ENCODE data around the gene DPP10.

The DPP10 gene

GRCh38 chr2:115738111-115738510 lies 1295.7 kb downstream of the DPP10 start:
- no peak for DNase-seq (ENCODE audit: low spot score)

DNA sequence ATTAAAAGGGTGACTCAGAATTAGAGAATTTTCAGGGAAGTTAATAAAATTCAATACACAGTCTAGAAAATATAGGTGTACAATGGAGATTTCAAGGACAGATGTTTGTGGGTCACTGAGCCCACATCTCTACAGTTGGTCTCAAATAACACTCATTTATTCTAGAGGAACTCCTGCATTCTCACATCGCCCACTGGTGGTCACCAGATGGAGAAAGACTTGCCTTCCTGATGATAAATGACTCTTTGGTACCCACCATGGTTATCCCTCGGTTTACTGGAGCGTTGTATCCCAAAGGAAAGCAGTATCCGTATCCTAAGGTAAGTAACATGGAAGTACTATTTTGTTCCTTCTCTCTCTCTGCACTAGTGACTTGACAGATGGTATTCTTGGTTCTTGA lies 1297.1 kb downstream of the DPP10 start:
- DNase-seq (ENCODE audit: low spot score) = no peak

- DNase-seq (ENCODE audit: low spot score) = no peak
Measured at GRCh38 chr2:115746151-115746550, 1303.7 kb downstream of the DPP10 start.

- no peak for DNase-seq (ENCODE audit: low spot score)
Measured at GRCh38 chr2:115757286-115757685, 1314.8 kb downstream of the DPP10 start.

DNA sequence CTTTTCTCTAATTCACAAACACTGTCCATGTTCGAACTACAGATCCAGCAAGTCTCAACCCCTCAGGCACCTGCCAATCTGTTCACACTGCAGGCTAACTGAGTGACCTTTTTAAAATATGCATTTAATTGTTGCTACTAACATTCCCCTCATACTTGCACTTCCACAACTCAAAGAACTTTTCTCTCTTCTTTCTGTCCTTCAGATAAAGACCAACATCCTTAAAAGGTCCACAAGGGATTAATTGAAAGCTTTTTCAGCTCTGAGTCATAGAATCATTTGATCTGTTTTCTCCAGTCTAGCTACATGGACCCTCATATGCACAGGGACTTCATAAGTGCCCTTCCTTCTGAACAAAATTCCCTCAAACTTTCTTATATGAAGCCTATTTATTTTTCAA lies 1321.2 kb downstream of the DPP10 start:
- no peak for DNase-seq (ENCODE audit: low spot score)

GRCh38 chr2:115771516-115771915 lies 1329.1 kb downstream of the DPP10 start:
- no peak for DNase-seq (ENCODE audit: low spot score)

DNA sequence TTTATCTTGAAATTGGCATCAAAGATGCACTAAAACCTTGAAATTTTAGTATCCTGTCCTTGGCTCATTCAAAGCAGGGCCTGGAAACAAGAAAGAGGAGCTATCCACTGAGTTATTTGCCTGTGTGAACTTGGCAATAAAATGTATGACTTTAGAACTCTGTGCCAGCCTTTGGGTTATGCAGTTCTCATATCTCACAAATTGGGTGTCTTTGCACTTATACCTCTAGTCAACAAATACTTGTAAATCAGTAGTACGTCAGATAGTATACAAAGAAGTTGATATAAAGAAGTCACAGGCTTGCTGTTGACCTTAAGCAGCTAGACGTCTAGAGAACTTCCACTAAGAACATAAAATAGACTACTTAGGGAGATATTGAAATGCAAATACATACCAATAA lies 1331.9 kb downstream of the DPP10 start:
- no peak for DNase-seq (ENCODE audit: low spot score)

DNA sequence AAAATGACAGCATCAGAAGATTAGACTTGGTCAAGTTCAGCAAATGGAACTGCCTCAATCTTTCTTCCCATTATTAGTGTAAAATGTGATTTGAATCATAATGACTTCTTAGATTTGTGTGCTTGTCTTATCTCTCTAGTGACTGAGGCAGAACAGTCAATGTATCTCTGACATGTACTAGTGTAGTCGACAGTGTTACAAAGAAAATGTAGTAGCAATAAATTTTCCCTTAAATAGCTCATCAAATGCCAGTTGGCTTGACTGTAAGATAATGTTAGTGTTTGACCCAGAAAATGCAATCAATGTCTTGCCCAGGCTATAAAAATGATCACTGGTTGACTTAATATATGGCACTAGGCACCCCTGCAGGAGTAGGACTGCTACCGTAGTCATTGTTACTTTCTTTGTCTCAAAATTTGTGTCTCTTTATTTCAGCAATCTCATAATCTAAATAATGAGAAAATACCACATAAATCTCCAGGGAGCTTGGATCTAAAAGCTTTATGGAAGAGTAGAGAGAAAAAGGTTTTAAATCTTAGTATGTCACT lies 1336.7 kb downstream of the DPP10 start:
- DNase-seq (ENCODE audit: low spot score) = no peak

- DNase-seq (ENCODE audit: low spot score) = no peak
Measured at GRCh38 chr2:115782286-115782685, 1339.8 kb downstream of the DPP10 start.

- DNase-seq (ENCODE audit: low spot score) = no peak
Measured at GRCh38 chr2:115796078-115796477, 1353.6 kb downstream of the DPP10 start.

DNA sequence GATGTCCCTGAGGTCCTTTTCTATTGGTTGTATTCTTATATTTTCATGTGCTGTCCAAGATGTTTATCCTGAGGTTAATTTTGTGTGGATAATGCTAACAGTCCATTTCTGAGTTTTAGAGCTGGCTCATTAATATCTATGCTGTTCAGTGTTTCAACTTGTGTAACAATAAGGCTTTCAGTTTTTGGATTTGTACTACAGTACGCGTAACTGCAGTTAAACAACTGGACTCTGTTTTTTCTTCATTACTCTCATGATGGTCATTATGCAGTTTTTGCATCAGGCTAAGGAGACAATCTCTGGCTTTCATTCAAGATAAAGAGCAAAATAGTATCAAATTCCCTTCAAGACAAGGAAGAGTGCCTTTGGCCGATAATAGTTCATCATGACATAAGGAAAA lies 1364.8 kb downstream of the DPP10 start:
- DNase-seq (ENCODE audit: low spot score) = no peak

GRCh38 chr2:115825912-115826311 lies 1383.5 kb downstream of the DPP10 start:
- no peak for DNase-seq (ENCODE audit: low spot score)

- DNase-seq (ENCODE audit: low spot score) = no peak
Measured at GRCh38 chr2:115833196-115833595, 1390.8 kb downstream of the DPP10 start.

DNA sequence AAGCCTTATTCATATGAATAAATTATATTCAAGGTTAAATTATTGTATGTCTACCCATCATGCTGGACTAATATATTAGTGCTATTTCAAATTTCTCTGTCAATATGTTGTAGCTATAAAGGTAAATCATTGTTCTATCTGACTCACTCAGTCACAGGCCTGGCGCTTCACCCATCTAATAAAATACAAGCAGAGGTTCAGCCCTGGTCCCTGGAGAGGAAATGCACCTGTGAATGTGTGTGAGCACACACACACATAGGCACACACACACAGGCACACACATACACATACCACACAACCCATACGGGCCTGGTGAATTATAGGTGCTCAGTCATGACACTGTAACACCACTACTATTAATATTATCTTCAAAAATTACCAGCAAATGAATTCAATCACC lies 1396.1 kb downstream of the DPP10 start:
- no peak for DNase-seq (ENCODE audit: low spot score)

DNA sequence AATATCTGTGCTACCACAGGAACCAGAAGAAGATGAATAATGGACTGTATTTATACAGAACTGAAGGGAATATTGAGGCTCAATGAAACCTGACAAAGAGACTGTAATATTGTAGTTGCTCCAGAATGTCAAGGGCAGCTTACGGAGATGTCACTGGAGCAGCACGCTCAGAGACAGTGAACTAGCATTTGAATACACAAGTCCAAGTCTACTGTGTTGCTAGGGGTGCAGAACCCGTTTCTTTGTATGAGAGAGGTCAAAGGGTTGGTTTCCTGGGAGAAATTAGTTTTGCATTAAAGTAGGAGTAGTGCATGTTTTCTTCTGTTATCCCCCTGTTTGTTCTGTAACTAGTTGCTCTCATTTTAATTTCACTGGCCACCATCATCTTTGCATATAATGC lies 1399.9 kb downstream of the DPP10 start:
- DNase-seq (ENCODE audit: low spot score) = no peak

DNA sequence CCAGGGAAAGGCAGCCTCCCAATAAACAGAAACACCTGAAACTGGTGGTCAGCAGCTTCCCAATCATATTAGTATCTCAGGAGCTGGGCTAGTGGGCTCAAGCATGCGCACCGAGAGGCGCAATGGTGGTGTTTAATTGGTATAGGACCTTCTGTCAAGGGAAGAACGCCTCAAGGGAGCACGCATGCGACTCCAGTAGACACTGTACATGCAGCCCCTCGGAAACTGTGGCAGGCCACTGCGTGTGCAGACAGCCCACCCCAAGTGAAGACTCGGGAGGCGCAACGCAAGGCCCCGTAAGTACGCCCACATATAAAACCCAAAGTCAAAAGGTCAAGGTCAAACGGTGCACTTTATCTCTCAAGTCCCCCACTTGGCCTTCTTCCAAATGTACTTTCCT lies 1405.8 kb downstream of the DPP10 start:
- no peak for DNase-seq (ENCODE audit: low spot score)

DNA sequence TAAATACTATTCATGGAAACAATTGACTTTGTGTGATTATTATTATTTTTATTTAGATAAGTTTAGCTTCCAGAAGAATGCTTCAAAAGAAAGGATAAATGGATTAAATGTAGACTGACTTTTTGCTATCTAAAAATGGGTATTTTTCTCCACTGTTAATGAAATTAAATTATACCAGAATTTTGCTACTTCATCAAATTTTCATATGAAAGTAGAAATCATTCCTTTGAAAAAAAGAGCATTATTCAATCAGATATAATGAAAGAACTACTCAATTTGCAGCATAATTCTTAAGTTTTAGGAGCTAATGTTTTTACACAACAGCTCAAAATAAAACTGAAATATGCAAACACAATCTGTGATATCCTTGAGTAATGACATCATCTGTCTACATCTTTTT lies 1424.6 kb downstream of the DPP10 start:
- DNase-seq (ENCODE audit: low spot score) = no peak

- no peak for DNase-seq (ENCODE audit: low spot score)
Measured at GRCh38 chr2:115874427-115874826, 1432.0 kb downstream of the DPP10 start.

GRCh38 chr2:115880558-115880957 lies 1438.1 kb downstream of the DPP10 start:
- no peak for DNase-seq (ENCODE audit: low spot score)

DNA sequence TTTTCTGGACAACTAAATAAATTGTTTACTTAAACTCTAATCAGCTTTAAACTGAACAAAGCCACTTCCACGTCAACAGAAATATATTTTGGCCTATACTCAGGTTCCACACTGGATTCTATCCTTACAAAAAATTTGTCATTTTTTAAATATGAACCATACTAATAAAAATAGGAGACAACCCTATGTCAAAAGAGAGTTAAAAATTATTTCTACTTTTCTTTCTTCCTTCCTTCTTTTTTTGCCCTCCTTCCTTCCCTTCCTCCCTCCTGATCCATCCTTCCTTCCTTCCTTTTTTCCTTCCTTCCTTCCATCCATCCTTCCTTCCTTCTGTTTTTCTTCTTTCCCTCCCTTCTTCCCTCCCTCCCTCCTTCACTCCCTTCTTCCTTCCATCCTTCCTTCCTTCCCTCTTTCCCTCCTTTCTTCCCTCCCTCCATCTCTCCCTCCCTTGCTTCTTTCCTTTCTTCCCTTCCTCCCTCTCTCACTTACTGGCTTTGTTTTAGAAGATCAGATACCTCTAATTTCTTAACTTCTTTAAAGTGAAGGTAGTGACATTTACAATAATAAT lies 1444.9 kb downstream of the DPP10 start:
- no peak for DNase-seq (ENCODE audit: low spot score)

Data from left forelimb (tissue), 1 donor.